Measurements from ENCODE around the gene ZNF766. TPM values are rescaled to one million over a fixed set of nuclear protein-coding genes. Genes with fewer than 3 reads are reported as not detected.
"Not testable (repeated sequence)": the region's sequence is repeated elsewhere in the genome, so short reads cannot be mapped to it uniquely, and the experiment has no call there.

Gene ZNF766
- total RNA-seq, 2 donors from 2014 or later = 32.1 to 33.5 TPM

DNA sequence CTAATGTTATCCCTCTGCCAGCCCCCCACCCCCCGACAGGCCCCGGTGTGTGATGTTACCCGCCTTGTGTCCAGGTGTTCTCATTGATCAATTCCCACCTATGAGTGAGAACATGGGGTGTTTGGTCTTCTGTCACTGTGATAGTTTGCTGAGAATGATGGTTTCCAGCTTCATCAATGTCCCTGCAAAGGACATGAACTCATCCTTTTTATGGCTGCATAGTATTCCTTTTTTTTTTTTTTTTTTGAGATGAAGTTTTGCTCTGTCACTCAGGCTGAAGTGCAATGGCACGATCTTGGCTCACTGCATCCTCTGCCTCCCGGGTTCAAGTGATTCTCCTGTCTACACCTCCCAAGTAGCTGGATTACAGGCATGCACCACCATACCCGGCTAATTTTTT is 23.6 kb downstream of the ZNF766 start:
- not testable (repeated sequence) for H3K27me3 Mint-ChIP-seq (ENCODE audit: low read depth); ATAC-seq (replicated peaks in 1 of 2); H3K27ac Mint-ChIP-seq; H3K4me3 Mint-ChIP-seq; DNase-seq
- peaks cover 13% of the 10 kb centered on the region for H3K4me1 Mint-ChIP-seq (ENCODE audit: low read depth)
- H3K36me3 Mint-ChIP-seq (ENCODE audit: insufficient read depth in 2 of 2) = peaks cover 33 to 62% of the 10 kb centered on the region in 2 donors
- H3K9me3 Mint-ChIP-seq = peaks cover 16 to 23% of the 10 kb centered on the region in 2 donors

DNA sequence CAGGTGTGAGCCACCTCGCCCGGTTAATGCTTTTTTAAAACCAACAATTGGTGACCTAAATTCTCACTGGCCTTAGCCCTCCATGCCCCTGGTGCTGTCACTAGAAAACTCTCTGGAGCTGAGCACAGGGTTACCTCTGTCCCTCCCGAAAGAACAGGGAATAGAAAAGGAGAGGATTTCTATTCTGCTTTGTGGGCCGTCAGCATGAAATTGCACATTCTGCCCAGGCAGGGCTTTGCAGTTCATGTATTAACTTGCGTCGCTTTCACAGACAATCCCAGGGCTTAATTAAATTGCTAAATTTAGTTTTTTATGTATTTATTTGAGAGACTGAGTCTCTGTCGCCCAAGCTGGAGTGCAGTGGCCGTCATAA is 27.0 kb downstream of the ZNF766 start:
- H3K27ac Mint-ChIP-seq = no peak overlapping the region
- peaks cover 32 to 59% of the 10 kb centered on the region in 2 donors for H3K36me3 Mint-ChIP-seq (ENCODE audit: insufficient read depth in 2 of 2)
- H3K27me3 Mint-ChIP-seq (ENCODE audit: low read depth) = no peaks in the 10 kb centered on the region
- peak overlapping the region; percentile 75 for H3K4me3 Mint-ChIP-seq
- DNase-seq = peak in 1 of 2 donors; percentile 5
- peaks cover 23% of the 10 kb centered on the region for H3K4me1 Mint-ChIP-seq (ENCODE audit: low read depth)
- H3K9me3 Mint-ChIP-seq = peaks cover 17 to 21% of the 10 kb centered on the region in 2 donors
- no peak for ATAC-seq (replicated peaks in 1 of 2)

DNA sequence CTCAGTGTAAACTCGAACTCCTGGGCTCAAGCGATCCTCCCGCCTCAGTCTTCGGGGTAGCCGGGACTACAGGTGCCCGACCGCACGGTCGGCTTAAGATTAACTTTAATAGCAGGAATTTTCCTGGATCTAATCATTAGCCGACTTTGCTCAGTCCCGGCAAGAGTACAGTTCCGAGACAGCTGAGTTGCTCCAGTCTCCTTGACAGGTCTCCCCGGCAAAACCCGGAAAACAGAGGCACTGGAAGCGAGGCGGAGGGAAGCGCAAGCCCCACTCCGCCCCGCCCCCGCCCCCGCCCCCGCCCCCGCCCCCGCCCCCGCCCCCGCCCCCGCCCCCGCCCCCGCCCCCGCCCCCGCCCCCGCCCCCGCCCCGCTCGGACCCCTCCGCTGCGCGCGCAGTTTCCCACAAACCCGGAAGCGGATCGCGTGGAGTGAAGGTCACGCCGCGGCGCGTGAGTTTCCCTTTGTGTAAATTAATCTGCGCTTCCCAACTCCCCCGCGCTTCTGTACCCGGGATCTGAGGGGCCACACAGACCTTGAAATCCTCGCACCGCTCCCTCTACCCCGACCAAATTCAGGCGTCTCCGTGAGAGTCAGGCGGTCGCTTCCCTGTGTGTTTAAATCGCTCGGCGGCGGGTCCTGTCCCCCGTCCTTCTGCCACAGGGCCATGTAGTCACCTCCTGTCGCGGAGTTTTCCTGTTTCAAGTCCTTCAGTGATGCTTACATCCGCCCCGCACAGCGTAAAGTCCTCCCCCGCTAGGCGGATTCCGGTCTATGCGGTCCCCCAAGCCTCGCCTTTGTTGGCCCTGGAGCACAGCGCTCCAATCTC is 27.6 kb downstream of the ZNF766 start, which contains the start of gene ZNF480:
Gene ZNF480, plus strand, starts transcription at position 397 of the 828 bp plus-strand sequence. CDS start 3,244 bp downstream, outside the sequence.
- peaks cover 20% of the 10 kb centered on the region in 2 donors for H3K9me3 Mint-ChIP-seq

GRCh38 chr19:52297601-52298364 is 28.4 kb downstream of the ZNF766 start:
- H3K9me3 Mint-ChIP-seq = peaks cover 18 to 20% of the 10 kb centered on the region in 2 donors
- no peaks in the 10 kb centered on the region for H3K27me3 Mint-ChIP-seq (ENCODE audit: low read depth)
- H3K27ac Mint-ChIP-seq = peak overlapping the region; percentile 97
- H3K4me1 Mint-ChIP-seq (ENCODE audit: low read depth) = peaks cover 23% of the 10 kb centered on the region
- ATAC-seq (replicated peaks in 1 of 2) = no peak
- peak overlapping the region; percentile 94 to 95 for H3K4me3 Mint-ChIP-seq
- no peak for DNase-seq
- H3K36me3 Mint-ChIP-seq (ENCODE audit: insufficient read depth in 2 of 2) = peaks cover 38 to 62% of the 10 kb centered on the region in 2 donors

More for the DNA sequence above, 27.6 kb downstream of the ZNF766 start, which contains the start of gene ZNF480:
- Mint-ChIP-seq H3K27me3 (ENCODE audit: low read depth) (no peaks in the 10 kb centered on the region), H3K4me1 (ENCODE audit: low read depth) (peaks cover 23% of the 10 kb centered on the region), H3K4me3 (peak within 1 kb of the TSS; percentile 94 to 95), H3K27ac (peak within 1 kb of the TSS; percentile 97), H3K36me3 (ENCODE audit: insufficient read depth in 2 of 2) (peaks cover 35 to 59% of the 10 kb centered on the region in 2 donors)
- ATAC-seq (replicated peaks in 1 of 2) (peak; percentile 93 to 94), DNase-seq (peak; percentile 74)

- Mint-ChIP-seq H3K27me3 (ENCODE audit: low read depth) (no peaks in the 10 kb centered on the region), H3K27ac (no peak overlapping the region), H3K36me3 (ENCODE audit: insufficient read depth in 2 of 2) (peaks cover 40 to 68% of the 10 kb centered on the region in 2 donors), H3K4me1 (ENCODE audit: low read depth) (no peaks in the 10 kb centered on the region), H3K4me3 (no peak overlapping the region), H3K9me3 (peaks cover 11 to 22% of the 10 kb centered on the region in 2 donors)
- DNase-seq = peak in 1 of 2 donors; percentile 8
- no peak for ATAC-seq (replicated peaks in 1 of 2)
These were observed 37.9 kb downstream of the ZNF766 start for GRCh38 chr19:52307275-52307674.

DNA sequence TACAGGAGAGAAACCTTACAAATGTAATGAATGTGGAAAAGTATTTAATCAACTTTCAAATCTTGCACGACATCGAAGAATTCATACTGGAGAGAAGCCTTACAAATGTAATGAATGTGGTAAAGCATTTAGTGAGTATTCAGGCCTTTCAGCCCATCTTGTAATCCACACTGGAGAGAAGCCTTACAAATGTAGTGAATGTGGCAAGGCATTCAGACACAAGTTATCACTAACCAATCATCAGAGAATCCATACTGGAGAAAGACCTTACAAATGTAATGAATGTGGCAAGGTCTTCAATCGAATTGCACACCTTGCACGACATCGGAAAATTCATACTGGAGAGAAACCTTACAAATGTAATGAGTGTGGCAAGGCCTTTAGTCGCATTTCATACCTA is 53.0 kb downstream of the ZNF766 start:
- DNase-seq = no peak
- Mint-ChIP-seq H3K4me1 (ENCODE audit: low read depth) (no peaks in the 10 kb centered on the region), H3K27ac (no peak overlapping the region), H3K36me3 (ENCODE audit: insufficient read depth in 2 of 2) (peaks cover 53 to 71% of the 10 kb centered on the region in 2 donors), H3K4me3 (no peak overlapping the region), H3K27me3 (ENCODE audit: low read depth) (no peaks in the 10 kb centered on the region), H3K9me3 (peaks cover 38 to 47% of the 10 kb centered on the region in 2 donors)
- no peak for ATAC-seq (replicated peaks in 1 of 2)

DNA sequence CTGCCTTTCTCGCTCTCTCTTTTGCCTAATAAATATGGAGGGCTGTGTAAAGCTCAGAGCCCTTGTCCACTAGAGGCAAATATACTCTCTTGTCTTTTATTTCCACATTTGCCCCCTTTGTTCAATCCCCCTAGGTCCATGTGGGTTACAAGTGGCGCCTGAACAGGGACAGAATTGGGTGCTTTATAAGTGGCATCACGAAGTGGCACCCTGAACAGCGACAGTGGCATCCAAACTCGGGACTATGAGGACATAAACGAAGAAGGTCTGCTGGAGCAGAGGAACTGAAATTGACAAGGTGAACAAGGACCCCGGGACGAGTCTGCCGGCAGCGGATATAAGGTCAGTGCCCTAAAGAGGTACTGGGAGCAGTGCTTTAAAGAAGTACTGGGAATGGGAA is 62.4 kb downstream of the ZNF766 start:
- Mint-ChIP-seq H3K4me1 (ENCODE audit: low read depth) (peaks cover 9% of the 10 kb centered on the region), H3K27ac (no peak overlapping the region), H3K27me3 (ENCODE audit: low read depth) (no peaks in the 10 kb centered on the region), H3K36me3 (ENCODE audit: insufficient read depth in 2 of 2) (peaks cover 20 to 39% of the 10 kb centered on the region in 2 donors), H3K4me3 (no peak overlapping the region), H3K9me3 (peaks cover 17 to 23% of the 10 kb centered on the region in 2 donors)
- no peak for ATAC-seq (replicated peaks in 1 of 2)
- no peak for DNase-seq

DNA sequence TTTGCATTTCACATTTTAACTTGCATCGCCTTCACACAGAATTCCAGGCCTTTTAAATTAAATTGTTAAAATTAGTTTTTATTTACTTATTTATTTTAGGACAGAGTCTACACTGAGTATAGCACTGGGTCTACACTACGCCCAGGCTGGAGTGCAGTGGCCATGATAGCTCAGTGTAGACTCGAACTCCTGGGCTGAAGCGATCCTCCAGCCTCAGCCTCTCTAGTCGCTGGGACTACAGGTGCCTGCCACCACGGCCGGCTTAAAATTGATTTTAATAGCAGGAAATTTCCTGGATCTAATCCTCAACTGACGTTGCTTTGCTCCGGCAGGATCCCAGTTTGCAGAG is 66.4 kb downstream of the ZNF766 start:
- no peak for DNase-seq
- peaks cover 19 to 22% of the 10 kb centered on the region in 2 donors for H3K9me3 Mint-ChIP-seq
- peak overlapping the region; percentile 88 to 90 for H3K4me3 Mint-ChIP-seq
- H3K27ac Mint-ChIP-seq = peak overlapping the region; percentile 92
- peaks cover 18% of the 10 kb centered on the region for H3K4me1 Mint-ChIP-seq (ENCODE audit: low read depth)
- H3K36me3 Mint-ChIP-seq (ENCODE audit: insufficient read depth in 2 of 2) = peaks cover 25 to 37% of the 10 kb centered on the region in 2 donors
- no peaks in the 10 kb centered on the region for H3K27me3 Mint-ChIP-seq (ENCODE audit: low read depth)
- ATAC-seq (replicated peaks in 1 of 2) = peak; percentile 48 to 52

DNA sequence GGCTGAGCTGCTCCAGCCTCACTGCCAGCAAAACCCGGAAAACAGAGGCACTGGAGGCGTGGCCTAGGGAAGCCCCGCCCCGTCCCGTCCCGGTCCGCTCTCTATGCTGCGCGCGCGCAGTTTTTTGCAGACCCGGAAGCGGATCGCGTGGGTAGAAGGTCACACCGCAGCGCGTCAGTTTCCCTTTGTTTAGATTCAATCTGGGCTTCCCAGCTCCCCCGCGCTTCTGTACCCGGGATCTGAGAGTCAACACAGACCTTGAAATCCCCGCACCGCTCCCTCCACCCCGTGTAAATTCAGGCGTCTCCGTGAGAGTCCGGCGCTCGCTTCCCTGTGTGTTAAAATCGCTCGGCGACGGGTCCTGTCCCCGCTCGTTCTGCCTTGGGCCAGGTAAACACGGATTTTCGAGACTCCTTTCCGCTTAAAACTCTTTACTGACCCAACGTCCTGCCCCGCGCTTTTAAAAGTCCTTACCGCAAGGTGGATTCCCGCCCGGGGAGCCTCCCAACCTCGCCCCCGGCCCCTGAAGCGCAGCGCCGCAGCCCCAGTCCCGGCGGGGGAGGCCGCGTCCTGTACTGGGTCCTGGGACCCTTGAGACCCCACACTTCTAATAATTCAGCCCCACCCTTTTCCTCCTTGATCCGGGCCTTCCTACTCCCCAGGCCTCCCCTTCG is 66.9 kb downstream of the ZNF766 start, which contains the start of gene ZNF610:
Gene ZNF610, plus strand, starts transcription at position 127 of the 674 bp plus-strand sequence. CDS start 12,930 bp downstream, outside the sequence.
- DNase-seq (peak; percentile 89 to 94), ATAC-seq (replicated peaks in 1 of 2) (peak; percentile 93 to 94)
- Mint-ChIP-seq H3K27me3 (ENCODE audit: low read depth) (no peaks in the 10 kb centered on the region), H3K9me3 (peaks cover 17 to 18% of the 10 kb centered on the region in 2 donors), H3K27ac (peak within 1 kb of the TSS; percentile 92), H3K36me3 (ENCODE audit: insufficient read depth in 2 of 2) (peaks cover 24 to 35% of the 10 kb centered on the region in 2 donors), H3K4me1 (ENCODE audit: low read depth) (peaks cover 18% of the 10 kb centered on the region), H3K4me3 (peak within 1 kb of the TSS; percentile 88 to 90)

DNA sequence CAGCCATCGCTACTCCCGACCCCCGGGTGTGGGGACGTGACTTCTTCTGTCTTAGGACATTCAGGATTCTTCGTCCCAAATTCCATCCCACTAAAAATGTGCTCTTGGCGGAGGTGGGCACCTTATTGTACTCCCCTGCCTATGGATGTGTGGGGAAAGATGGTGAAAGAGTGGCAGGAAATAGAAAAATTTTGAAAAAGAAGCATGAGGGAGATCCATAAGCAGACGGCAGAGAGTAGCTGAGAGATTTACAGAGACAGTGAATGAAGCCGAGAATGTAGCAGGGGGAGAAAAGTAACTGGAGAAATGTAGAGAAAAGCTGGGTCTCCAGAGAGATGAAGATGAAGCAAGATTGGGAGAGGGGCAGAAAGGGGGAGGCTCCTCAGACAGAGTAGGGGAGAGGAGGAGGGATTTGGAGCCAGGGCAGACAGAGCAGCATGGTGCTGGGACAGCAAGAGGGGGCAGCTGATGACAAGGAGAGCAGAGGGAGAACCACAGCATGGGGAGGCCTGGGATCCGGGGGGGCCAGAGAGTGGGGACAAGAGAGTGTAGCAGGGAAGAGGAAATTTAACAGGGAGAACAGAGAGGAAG is 67.5 kb downstream of the ZNF766 start:
- Mint-ChIP-seq H3K36me3 (ENCODE audit: insufficient read depth in 2 of 2) (peaks cover 21 to 32% of the 10 kb centered on the region in 2 donors), H3K27ac (peak overlapping the region; percentile 92), H3K4me3 (peak overlapping the region; percentile 88 to 90), H3K9me3 (peaks cover 13 to 17% of the 10 kb centered on the region in 2 donors), H3K27me3 (ENCODE audit: low read depth) (no peaks in the 10 kb centered on the region), H3K4me1 (ENCODE audit: low read depth) (peaks cover 18% of the 10 kb centered on the region)
- ATAC-seq (replicated peaks in 1 of 2) = no peak
- peak in 1 of 2 donors; percentile 9 for DNase-seq

- Mint-ChIP-seq H3K4me1 (ENCODE audit: low read depth) (peaks cover 18% of the 10 kb centered on the region), H3K36me3 (ENCODE audit: insufficient read depth in 2 of 2) (peaks cover 15 to 20% of the 10 kb centered on the region in 2 donors)
- not testable (repeated sequence) for DNase-seq; H3K9me3 Mint-ChIP-seq; ATAC-seq (replicated peaks in 1 of 2); H3K27ac Mint-ChIP-seq; H3K27me3 Mint-ChIP-seq (ENCODE audit: low read depth); H3K4me3 Mint-ChIP-seq
These were observed 69.6 kb downstream of the ZNF766 start for GRCh38 chr19:52339022-52339421.

DNA sequence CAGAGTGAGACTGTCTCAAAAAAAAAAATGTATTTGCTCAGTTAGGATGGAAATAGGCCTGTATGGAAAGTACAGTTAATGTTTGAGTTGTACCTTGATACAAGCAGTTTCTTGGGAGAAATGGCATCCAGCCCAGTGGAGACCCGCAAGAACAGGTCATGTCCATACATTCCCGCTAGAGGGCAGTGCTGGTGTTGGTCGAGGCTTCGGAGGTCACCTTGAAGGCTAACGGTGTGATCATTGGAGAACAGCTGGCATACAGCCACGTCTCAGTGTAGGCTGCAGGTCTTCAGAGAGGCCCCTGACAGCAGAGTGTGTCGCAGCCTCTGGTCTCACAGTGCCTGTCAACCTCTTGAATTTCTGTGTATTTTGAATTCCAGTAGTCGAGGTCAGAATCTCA is 74.2 kb downstream of the ZNF766 start:
- Mint-ChIP-seq H3K36me3 (ENCODE audit: insufficient read depth in 2 of 2) (peaks cover 6 to 9% of the 10 kb centered on the region in 2 donors), H3K4me3 (no peak overlapping the region), H3K27me3 (ENCODE audit: low read depth) (no peaks in the 10 kb centered on the region), H3K27ac (no peak overlapping the region), H3K9me3 (peaks cover 6 to 7% of the 10 kb centered on the region in 2 donors), H3K4me1 (ENCODE audit: low read depth) (no peaks in the 10 kb centered on the region)
- DNase-seq = peak; percentile 50 to 65
- ATAC-seq (replicated peaks in 1 of 2) = peak; percentile 32 to 62
